Endothelial cell of umbilical vein (primary cell): Measurements from ENCODE around the gene LST1. TPM values are rescaled to one million over a fixed set of nuclear protein-coding genes. Genes with fewer than 3 reads are reported as not detected.
A peak's percentile ranks its signal among the peaks of the same experiment; 100 is the strongest.

Source experiments
- BruUV-seq: library from RNA; stranded (reverse); fragments of 400-500 nt; replicated peaks from 2 replicates; lab custom pipeline; 2021; lab: Mats Ljungman, UMichigan
- CTCF ChIA-PET: fragments of 300-600, 350-600 bp; sonication (Branson Sonifier 250); formaldehyde crosslinking; loops from one replicate; lab custom pipeline; 2021; ENCODE audit warnings: antibody characterized with exemption, inconsistent platforms; lab: Charles Lee
- POLR2A ChIA-PET: fragments of 300-600, 350-600 bp; sonication (Branson Sonifier 250); formaldehyde crosslinking; loops from one replicate; lab custom pipeline; 2021; ENCODE audit warnings: antibody characterized with exemption, inconsistent platforms; lab: Charles Lee
- DNase-seq: peaks from one replicate; pipeline ENCODE4 v3.0.0-alpha.2; 2011; ENCODE audit warnings: low read depth, low spot score
- FAIRE-seq: peaks from 2 replicates; lab custom pipeline; 2011; peaks lifted over from hg19 to GRCh38; lab: Jason Lieb, UNC
- H2AFZ ChIP-seq: 2 replicates; pipeline ENCODE4 v1.6.0; 2012; ENCODE audit warnings: low read depth, low read length, control low read depth, inconsistent platforms
- H3K27ac ChIP-seq: 2 replicates; pipeline ENCODE4 v1.5.1; 2011; ENCODE audit warnings: low read depth, mild to moderate bottlenecking, control low read depth, low read length, moderate library complexity; ENCODE audit not compliant: insufficient read depth
- H3K27me3 ChIP-seq, 2 experiments: 2 replicates each; pipeline versions ENCODE4 v1.6.0 to v1.6.1; 2011; ENCODE audit warnings: low read length in 2 of 2, mixed read lengths in 1 of 2; ENCODE audit not compliant: control insufficient read depth in 2 of 2, insufficient read depth in 2 of 2
- H3K36me3 ChIP-seq, 2 experiments: 2 replicates in 1 of 2; 3 replicates in 1 of 2; pipeline ENCODE4 v1.5.1; 2011; ENCODE audit warnings: low read length in 2 of 2, mild to moderate bottlenecking in 1 of 2, moderate library complexity in 1 of 2; ENCODE audit not compliant: control insufficient read depth in 2 of 2, insufficient read depth in 2 of 2; ENCODE audit errors: extremely low read depth in 1 of 2
- H3K4me1 ChIP-seq: 3 replicates; pipeline ENCODE4 v1.5.1; 2011; ENCODE audit warnings: mild to moderate bottlenecking, low read length; ENCODE audit not compliant: control insufficient read depth, insufficient read depth; ENCODE audit errors: extremely low read depth
- H3K4me2 ChIP-seq: 2 replicates; pipeline ENCODE4 v1.6.1; 2011; ENCODE audit warnings: low read length, control low read depth, mixed read lengths; ENCODE audit not compliant: insufficient read depth
- H3K4me3 ChIP-seq, 3 experiments: fragments of 200-600 bp in 1 of 3; sonication (generic), shearing (Covaris generic) in 1 of 3; replicated peaks in 1 of 3; 2 replicates each; pipeline ENCODE4 v1.5.1; 2011 to 2016; ENCODE audit warnings: control low read depth in 3 of 3, low read length in 3 of 3, mild to moderate bottlenecking in 2 of 3, inconsistent platforms in 1 of 3, low read depth in 1 of 3, moderate library complexity in 1 of 3; ENCODE audit not compliant: insufficient read depth in 1 of 3
- H3K79me2 ChIP-seq: 2 replicates; pipeline ENCODE4 v1.6.0; 2012; ENCODE audit warnings: low read length, inconsistent platforms; ENCODE audit not compliant: control insufficient read depth, insufficient read depth
- H3K9ac ChIP-seq: replicated peaks from 2 replicates; pipeline ENCODE3; 2011; ENCODE audit warnings: low read length, control low read depth; ENCODE audit not compliant: insufficient read depth; ENCODE audit errors: extremely low read depth
- H3K9me1 ChIP-seq: replicated peaks from 3 replicates; pipeline ENCODE4 v1.6.0; 2011; ENCODE audit warnings: mild to moderate bottlenecking, low read length; ENCODE audit not compliant: control insufficient read depth, insufficient read depth; ENCODE audit errors: extremely low read depth
- H3K9me3 ChIP-seq: replicated peaks from 2 replicates; pipeline ENCODE4 v1.5.1; 2012; ENCODE audit warnings: low read length, inconsistent platforms; ENCODE audit not compliant: control insufficient read depth, insufficient read depth
- H4K20me1 ChIP-seq: replicated peaks from 2 replicates; pipeline ENCODE3; 2011; ENCODE audit warnings: mild to moderate bottlenecking, low read length; ENCODE audit not compliant: control insufficient read depth, insufficient read depth; ENCODE audit errors: extremely low read depth
- EZH2 ChIP-seq: IDR thresholded peaks from 2 replicates; pipeline ENCODE4 v1.6.1; 2012; ENCODE audit warnings: borderline replicate concordance, low read depth, mild to moderate bottlenecking, moderate library complexity, low read length, inconsistent platforms; ENCODE audit not compliant: severe bottlenecking
- MYC ChIP-seq: IDR thresholded peaks from one replicate; pipeline ENCODE4 v1.6.1; 2011; ENCODE audit warnings: mild to moderate bottlenecking, low read depth, low read length
- POLR2A ChIP-seq: IDR thresholded peaks from 2 replicates; pipeline ENCODE4 v1.6.1; 2012; ENCODE audit warnings: low read depth, mild to moderate bottlenecking, control low read depth, low read length
- POLR2AphosphoS5 ChIP-seq: IDR thresholded peaks from 2 replicates; pipeline ENCODE4 v1.6.1; 2012; ENCODE audit warnings: low read depth, mild to moderate bottlenecking, control low read depth, low read length, moderate library complexity; ENCODE audit not compliant: insufficient read depth
- dilution Hi-C: fragments of 300-500 bp; cut with MboI; formaldehyde crosslinking; loops from one replicate; pipeline ENCODE4 v1.15.0; 2019; ENCODE audit warnings: low sequenced_read_pairs; ENCODE audit not compliant: extremely low pct_ligation_motif_present
- intact Hi-C: fragments of 100-400 bp; cut with micrococcal nuclease; formaldehyde crosslinking; loops from one replicate; pipeline ENCODE4 v1.10.0; 2022
- polyA plus RNA-seq, 4 experiments: library from polyadenylated mRNA; depleted of rRNA in 3 of 4; stranded (reverse) in 3 of 4; unstranded in 1 of 4; fragments of >200 nt; gene quantifications; 2 replicates each; pipeline versions ENCODE4 v1.2.1 to v1.2.3, GENCODE V29; 2011 to 2012; ENCODE audit warnings: missing spikeins in 1 of 4
- total RNA-seq: library from RNA; stranded (reverse); gene quantifications from 2 replicates; pipeline ENCODE4 v1.2.3, GENCODE V29; 2021
- TF ChIP-seq, protein P1 (sequence below), 2 donors: IDR thresholded peaks; 1 replicate in 1 of 2; 2 replicates in 1 of 2; pipeline ENCODE4 v1.5.1; 2011; ENCODE audit warnings: low read length in 2 of 2, mild to moderate bottlenecking in 2 of 2, moderate library complexity in 2 of 2, control low read depth in 1 of 2, inconsistent platforms in 1 of 2, low read depth in 1 of 2; ENCODE audit not compliant: insufficient read depth in 1 of 2; ENCODE audit errors: extremely low read depth in 1 of 2

LST1 gene
- total and polyA plus RNA-seq, 2 donors (not counting 3 experiments of a cell fraction or from before 2014, with no cell fraction given), result 1.00 to 1.8 TPM

DNA sequence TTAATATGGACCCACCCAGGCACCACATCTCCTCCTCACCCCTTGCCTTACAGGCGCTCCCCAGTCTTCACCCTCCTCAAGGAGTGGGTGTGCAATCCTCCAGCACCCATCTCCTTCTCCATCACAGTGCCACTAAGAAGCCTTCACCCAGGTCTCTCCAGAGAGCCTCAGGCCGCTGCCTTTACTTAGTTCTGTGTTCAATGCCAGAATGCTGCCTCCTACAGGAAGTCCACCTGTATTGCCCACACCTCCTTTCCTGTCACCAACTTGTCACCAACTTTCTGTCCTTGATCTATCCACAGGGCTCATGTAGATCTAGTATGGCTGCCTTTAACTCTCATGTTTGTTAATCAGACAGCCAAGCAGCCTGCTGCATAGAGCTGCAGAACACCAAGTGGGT, 586 bp upstream of the LST1 start:
- ChIA-PET CTCF (interaction anchor here (3.2 to 32.6 kb wide), 3 partner anchors 10 to 29 kb away, joined by 16 to 1517 read pairs (median 286); partner anchors contain the start of genes ATP6V1G2, DDX39B, NCR3 and NFKBIL1), POLR2A (no interaction called here)
- Histone ChIP-seq H3K79me2 (peaks cover 10% of the 10 kb centered on the region), H3K4me2 (no peak overlapping the region), H3K27ac (no peak overlapping the region), H2AFZ (no peak overlapping the region), H3K4me3 (no peak overlapping the region), H4K20me1 (no peaks in the 10 kb centered on the region), H3K9me1 (no peaks in the 10 kb centered on the region), H3K36me3 (no peaks in the 10 kb centered on the region), H3K4me1 (peaks cover 13% of the 10 kb centered on the region), H3K9me3 (no peaks in the 10 kb centered on the region), H3K27me3 (no peaks in the 10 kb centered on the region), H3K9ac (no peak overlapping the region)
- DNase-seq, result no peak
- no TSS peak for BruUV-seq
- intact Hi-C loops, result no loop called here
- TF ChIP-seq, protein P1, sequence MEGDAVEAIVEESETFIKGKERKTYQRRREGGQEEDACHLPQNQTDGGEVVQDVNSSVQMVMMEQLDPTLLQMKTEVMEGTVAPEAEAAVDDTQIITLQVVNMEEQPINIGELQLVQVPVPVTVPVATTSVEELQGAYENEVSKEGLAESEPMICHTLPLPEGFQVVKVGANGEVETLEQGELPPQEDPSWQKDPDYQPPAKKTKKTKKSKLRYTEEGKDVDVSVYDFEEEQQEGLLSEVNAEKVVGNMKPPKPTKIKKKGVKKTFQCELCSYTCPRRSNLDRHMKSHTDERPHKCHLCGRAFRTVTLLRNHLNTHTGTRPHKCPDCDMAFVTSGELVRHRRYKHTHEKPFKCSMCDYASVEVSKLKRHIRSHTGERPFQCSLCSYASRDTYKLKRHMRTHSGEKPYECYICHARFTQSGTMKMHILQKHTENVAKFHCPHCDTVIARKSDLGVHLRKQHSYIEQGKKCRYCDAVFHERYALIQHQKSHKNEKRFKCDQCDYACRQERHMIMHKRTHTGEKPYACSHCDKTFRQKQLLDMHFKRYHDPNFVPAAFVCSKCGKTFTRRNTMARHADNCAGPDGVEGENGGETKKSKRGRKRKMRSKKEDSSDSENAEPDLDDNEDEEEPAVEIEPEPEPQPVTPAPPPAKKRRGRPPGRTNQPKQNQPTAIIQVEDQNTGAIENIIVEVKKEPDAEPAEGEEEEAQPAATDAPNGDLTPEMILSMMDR (IDR thresholded peaks at IDR 0.05; ENCODE audit: extremely low read depth in 1 of 2, insufficient read depth in 1 of 2, low read depth in 1 of 2, low read length in 2 of 2), result peak; percentile 21 to 35
- TF ChIP-seq MYC (no peak), POLR2AphosphoS5 (no peak), EZH2 (no peak), POLR2A (no peak)
- peak; percentile 46 for FAIRE-seq
- dilution Hi-C loops, result no loop called here
